ENCODE data around the gene ATP6V0C. TPM values are rescaled to one million over a fixed set of nuclear protein-coding genes. Genes with fewer than 3 reads are reported as not detected.

ATP6V0C gene
- total and polyA plus RNA-seq, 2 of the 8 experiments (the other 6 are each of a cell fraction or from before 2014, with no cell fraction given): 125 to 176 TPM

DNA sequence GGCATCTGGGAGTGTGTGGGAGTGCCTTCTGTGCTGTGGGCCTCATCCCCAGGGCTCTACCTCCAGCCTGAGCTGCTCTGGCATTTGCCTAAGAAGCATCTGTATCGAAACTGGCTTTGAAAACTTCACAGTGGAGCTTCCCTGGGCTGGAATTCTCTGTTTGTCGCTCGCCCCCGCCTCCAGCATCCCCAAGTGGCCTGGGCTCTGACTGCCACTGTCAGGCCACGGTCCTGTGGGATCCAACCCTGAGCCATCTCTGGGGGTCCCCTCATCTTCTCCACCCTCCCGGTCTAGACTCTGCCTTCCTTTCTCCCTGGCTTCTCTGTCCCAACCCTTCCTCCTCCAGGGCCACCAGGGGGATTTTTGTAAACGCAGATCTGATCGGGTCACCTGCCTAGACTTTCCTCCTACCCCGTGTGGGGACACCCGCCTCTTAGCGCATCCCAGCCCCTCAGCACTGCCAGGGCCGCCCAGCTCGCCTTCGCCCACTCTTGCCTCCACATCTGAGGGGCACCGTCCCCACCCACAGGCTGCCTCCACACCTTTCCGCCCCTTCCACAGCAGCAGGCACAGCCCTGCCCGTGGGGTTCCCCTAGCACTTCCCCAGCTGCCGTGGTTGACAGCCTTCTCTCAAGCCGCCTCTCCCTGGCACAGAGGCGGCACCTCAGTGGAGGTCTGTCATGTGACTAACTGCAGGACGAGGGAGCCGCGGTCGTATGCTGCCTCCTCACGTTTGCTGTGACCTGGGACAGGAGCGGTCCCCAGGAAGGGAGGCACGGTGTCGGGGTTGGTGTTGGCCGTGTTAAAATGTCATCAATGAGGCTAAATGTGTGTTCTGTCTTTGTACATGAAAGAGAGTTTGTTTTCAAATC, 26.9 kb upstream of the ATP6V0C start:
- Histone ChIP-seq H3K27me3 (replicated peaks in 1 of 4; ENCODE audit: control insufficient read depth in 3 of 4, extremely low read depth in 1 of 4, insufficient read depth in 3 of 4, low read length in 3 of 4) (no peaks in the 10 kb centered on the region; a peak in 1 of 7 replicates), H4K8ac (ENCODE audit: extremely low read depth, insufficient read depth, low read length) (peak overlapping the region; percentile 28; the same call in 1 of the 2 replicates), H2AFZ (ENCODE audit: low read length) (no peak overlapping the region), H3K36me3 (ENCODE audit: control insufficient read depth in 2 of 4, insufficient read depth in 4 of 4, low read length in 3 of 4) (no peaks in the 10 kb centered on the region), H3K23ac (ENCODE audit: insufficient read length) (no peak overlapping the region), H3K4me3 (ENCODE audit: extremely low read depth in 1 of 4, insufficient read depth in 2 of 4, low read depth in 3 of 4, low read length in 4 of 4) (no peak overlapping the region), H3K4me1 (replicated peaks in 1 of 4; ENCODE audit: control insufficient read depth in 3 of 4, insufficient read depth in 4 of 4, low read length in 3 of 4) (peaks cover 0 to 3% (median 0%) of the 10 kb centered on the region in 4 experiments; a peak in 1 of 7 replicates), H2BK20ac (ENCODE audit: low read length) (no peak overlapping the region), H4K91ac (replicated peaks; ENCODE audit: insufficient read length, low read length) (no peak overlapping the region), H3K9ac (replicated peaks in 1 of 4; ENCODE audit: extremely low read depth in 1 of 4, low read depth in 3 of 4, low read length in 3 of 4) (no peak overlapping the region), H4K5ac (ENCODE audit: insufficient read length, low read depth, low read length) (no peak overlapping the region), H2BK15ac (ENCODE audit: low read length) (no peak overlapping the region), H2AK5ac (ENCODE audit: low read depth, low read length) (no peak overlapping the region), H3K56ac (replicated peaks; ENCODE audit: insufficient read length, low read depth, low read length) (no peak overlapping the region), H3K4ac (replicated peaks; ENCODE audit: insufficient read length, low read depth, low read length) (no peak overlapping the region), H3K4me2 (ENCODE audit: insufficient read depth in 1 of 2, low read depth in 2 of 2, low read length in 2 of 2) (no peak overlapping the region; a peak in 1 of 4 replicates), H3K23me2 (ENCODE audit: low read depth, low read length) (no peaks in the 10 kb centered on the region), H4K20me1 (replicated peaks in 1 of 2; ENCODE audit: control insufficient read depth in 1 of 2, insufficient read depth in 2 of 2, low read length in 2 of 2) (peaks cover 0 to 15% of the 10 kb centered on the region in 2 experiments), H2BK120ac (replicated peaks; ENCODE audit: low read depth, low read length) (no peak overlapping the region), H3K14ac (ENCODE audit: insufficient read length) (no peak overlapping the region), H2BK12ac (ENCODE audit: low read depth, low read length) (no peak overlapping the region), H3K27ac (ENCODE audit: low read depth, low read length) (no peak overlapping the region), H3K9me3 (ENCODE audit: insufficient read depth in 2 of 2, low read depth in 1 of 2, low read length in 1 of 2) (no peaks in the 10 kb centered on the region), H2BK5ac (ENCODE audit: low read depth, low read length) (0 out of 2 replicates have a peak overlapping the region, but pooled peaks have one; percentile 44), H3K79me2 (ENCODE audit: control insufficient read depth in 1 of 2, insufficient read depth in 2 of 2, low read length in 2 of 2) (0 out of 4 replicates have a peak, but pooled peaks cover 0 to 2% of the 10 kb centered on the region in 2 experiments), H3K79me1 (ENCODE audit: low read depth, low read length) (peaks cover 12% of the 10 kb centered on the region), H3K18ac (ENCODE audit: extremely low read depth, low read length) (no peak overlapping the region)
- WGBS, 2 experiments (ENCODE audit: extremely low coverage in 1 of 2, insufficient coverage in 1 of 2, insufficient read length in 1 of 2, insufficient replicate concordance in 2 of 2, low coverage in 1 of 2, low lambda C conversion rate in 2 of 2, missing lambda C conversion rate in 1 of 2): 90% methylated on average over 28 of the region's 29 CpGs; no CpG with 5 or more reads in 1 of the 2 experiments
- FAIRE-seq (no peak), DNase-seq (ENCODE audit: low read depth in 1 of 2, low spot score in 2 of 2) (no peak)
- CTCF ChIA-PET (ENCODE audit: partially characterized antibody): interaction anchor here (0.6 to 3.6 kb wide), 9 partner anchors 11 to 346 kb away, joined by 3 to 32 read pairs (median 4); partner anchors contain the start of genes ATP6V0C and TBC1D24
- POLR2A ChIA-PET (ENCODE audit: partially characterized antibody): interaction anchor here (0.8 to 1.5 kb wide), 4 partner anchors 10 to 116 kb away, joined by 3 to 5 read pairs (median 4); partner anchors contain the start of genes AMDHD2 and TEDC2
- peak; percentile 40 to 47; a peak in 2 of 4 replicates for TF ChIP-seq RAD21 (IDR thresholded peaks at IDR 0.05 in 1 of 2, conservative IDR thresholded peaks at IDR 0.05 in 1 of 2; ENCODE audit: low read depth in 2 of 2, low read length in 2 of 2)
- TF ChIP-seq CTCF (IDR thresholded peaks at IDR 0.05; ENCODE audit: control extremely low read depth in 1 of 3, insufficient read depth in 1 of 3, low read depth in 1 of 3, low read length in 3 of 3): peak in 1 of 3 experiments; percentile 21; a peak in 1 of 4 replicates
- no peak for TF ChIP-seq YY1 (IDR thresholded peaks at IDR 0.05; ENCODE audit: low read depth, low read length)
- no peak for TF ChIP-seq SUZ12 (IDR thresholded peaks at IDR 0.05; ENCODE audit: low read length)
- TF ChIP-seq SP4 (IDR thresholded peaks at IDR 0.05; ENCODE audit: low read length): no peak
- TF ChIP-seq RXRA (IDR thresholded peaks at IDR 0.05; ENCODE audit: insufficient read depth, low read depth, low read length): no peak

Data from H1 (cell line).